Measurements from ENCODE around the gene PLXNA2.

GRCh38 chr1:208201229-208201628 is 43.0 kb downstream of the PLXNA2 start:
- TF ChIP-seq POLR2A (IDR thresholded peaks at IDR 0.05) (no peak), CTCF (IDR thresholded peaks at IDR 0.05) (no peak)

All from vagina (tissue), 2 donors.